Fibroblast of pulmonary artery (primary cell): Measurements from ENCODE around the gene PRRG4.

Experiments used
- DNase-seq: peaks from one replicate; pipeline ENCODE4 v3.0.0-alpha.2; 2010; ENCODE audit warnings: low read depth
- H3K4me3 ChIP-seq: replicated peaks from 2 replicates; pipeline ENCODE4 v1.5.1; 2011; ENCODE audit warnings: low read depth, mild to moderate bottlenecking, control low read depth, low read length, moderate library complexity
- CTCF ChIP-seq: IDR thresholded peaks from 2 replicates; pipeline ENCODE4 v1.5.1; 2011; ENCODE audit warnings: mild to moderate bottlenecking, control low read depth, low read length, inconsistent platforms; ENCODE audit errors: missing control alignments

PRRG4 gene

GRCh38 chr11:32840587-32840986 lies 10.9 kb downstream of the PRRG4 start:
- DNase-seq, result no peak
- no peak overlapping the region for H3K4me3 ChIP-seq
- no peak for TF ChIP-seq CTCF

GRCh38 chr11:32843544-32843943 lies 13.8 kb downstream of the PRRG4 start:
- TF ChIP-seq CTCF, result no peak

GRCh38 chr11:32847511-32847910 lies 17.8 kb downstream of the PRRG4 start:
- no peak overlapping the region for H3K4me3 ChIP-seq

More at GRCh38 chr11:32843544-32843943, 13.8 kb downstream of the PRRG4 start:
- DNase-seq, result no peak
- H3K4me3 ChIP-seq, result no peak overlapping the region

GRCh38 chr11:32849761-32850160 lies 20.0 kb downstream of the PRRG4 start:
- H3K4me3 ChIP-seq, result no peak overlapping the region
- DNase-seq, result no peak
- TF ChIP-seq CTCF, result no peak

More at GRCh38 chr11:32847511-32847910, 17.8 kb downstream of the PRRG4 start:
- TF ChIP-seq CTCF, result no peak
- no peak for DNase-seq

GRCh38 chr11:32851251-32851650 lies 21.5 kb downstream of the PRRG4 start:
- no peak for TF ChIP-seq CTCF
- no peak for DNase-seq

GRCh38 chr11:32852207-32852606 lies 22.5 kb downstream of the PRRG4 start:
- no peak overlapping the region for H3K4me3 ChIP-seq
- peak; percentile 34 for DNase-seq
- TF ChIP-seq CTCF, result no peak

More at GRCh38 chr11:32851251-32851650, 21.5 kb downstream of the PRRG4 start:
- no peak overlapping the region for H3K4me3 ChIP-seq

GRCh38 chr11:32855601-32856000 lies 25.9 kb downstream of the PRRG4 start:
- no peak for DNase-seq
- H3K4me3 ChIP-seq, result no peak overlapping the region
- no peak for TF ChIP-seq CTCF
